ENCODE results near the gene RANBP2.

The RANBP2 gene

DNA sequence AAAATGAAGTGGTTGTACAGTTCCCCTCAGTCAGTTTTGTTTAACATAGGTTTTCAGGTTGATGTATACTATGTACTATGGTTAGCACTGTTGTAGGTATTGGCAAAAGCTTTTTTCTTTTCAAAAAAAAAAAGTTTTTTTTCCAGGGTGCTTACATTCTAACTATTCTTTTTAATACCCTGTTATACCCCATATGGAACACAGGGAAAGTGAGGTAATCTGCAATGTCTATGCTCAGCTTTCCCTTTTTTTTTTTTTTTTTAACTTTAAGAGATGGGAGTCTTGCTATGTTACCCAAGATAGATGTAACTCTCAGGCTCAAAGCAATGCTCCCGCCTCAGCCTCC, 66.7 kb downstream of the RANBP2 start:
- DNase-seq = no peak

DNA sequence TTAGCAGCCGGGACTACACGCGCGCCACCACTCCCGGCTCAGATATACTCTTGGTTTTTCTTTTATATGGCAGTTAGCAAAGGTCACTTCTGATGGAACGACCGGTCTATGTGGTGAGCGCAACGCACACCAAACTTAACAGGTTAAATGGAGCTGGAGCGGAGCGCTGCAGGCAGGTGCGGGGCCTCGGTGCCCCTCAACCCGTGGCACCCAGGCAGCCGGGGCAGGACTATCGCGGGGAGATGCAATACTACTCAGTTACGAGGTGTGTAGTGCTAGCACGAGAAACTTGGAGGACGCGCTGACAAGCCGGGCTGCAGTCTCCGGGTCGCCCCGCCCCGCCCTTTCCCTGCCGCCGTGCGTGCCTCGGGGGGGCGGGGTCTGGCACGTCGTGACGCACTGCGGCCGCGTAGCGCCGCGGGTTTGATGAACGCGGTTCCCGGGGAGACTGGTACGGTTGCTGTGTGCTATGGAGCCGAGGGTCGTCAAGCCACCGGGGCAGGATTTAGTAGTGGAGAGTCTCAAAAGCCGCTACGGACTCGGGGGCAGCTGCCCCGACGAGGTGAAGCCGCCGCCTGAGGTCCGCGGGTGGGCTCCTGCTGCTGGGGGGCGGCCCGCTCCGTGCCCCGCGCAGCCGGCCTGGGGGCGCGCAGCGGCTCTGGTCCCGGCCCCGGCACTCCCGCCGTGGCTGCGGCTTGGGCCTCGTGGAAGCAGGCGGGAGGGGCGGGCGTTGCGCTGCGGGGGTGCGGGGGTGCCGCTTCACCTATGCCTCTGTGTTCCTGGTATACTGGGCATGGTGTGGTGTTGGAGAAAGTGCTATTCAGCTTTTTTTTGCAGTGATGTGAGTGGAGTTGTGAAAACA, 67.3 kb downstream of the RANBP2 start, which contains the start of gene CCDC138:
TSS of gene CCDC138 (plus strand) at position 418 of the 862 bp plus-strand sequence. CDS start at position 470, 52 bp downstream.
- DNase-seq = peak; percentile 88

DNA sequence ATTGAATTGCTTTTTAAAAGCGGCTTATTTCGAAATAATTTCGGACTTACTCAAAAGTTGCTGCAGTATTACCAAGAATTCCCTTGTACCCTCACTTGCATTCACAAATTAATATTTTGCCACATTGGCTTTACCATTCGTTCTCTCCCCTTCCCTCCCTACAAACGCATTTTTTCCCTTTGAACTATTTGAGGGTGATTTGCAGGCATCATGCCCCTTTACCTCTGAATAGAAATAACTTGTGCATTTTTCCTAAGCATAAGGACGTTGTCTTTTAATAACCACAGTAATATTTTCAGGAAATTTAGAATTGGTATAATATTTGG, 67.9 kb downstream of the RANBP2 start:
- no peak for DNase-seq

DNA sequence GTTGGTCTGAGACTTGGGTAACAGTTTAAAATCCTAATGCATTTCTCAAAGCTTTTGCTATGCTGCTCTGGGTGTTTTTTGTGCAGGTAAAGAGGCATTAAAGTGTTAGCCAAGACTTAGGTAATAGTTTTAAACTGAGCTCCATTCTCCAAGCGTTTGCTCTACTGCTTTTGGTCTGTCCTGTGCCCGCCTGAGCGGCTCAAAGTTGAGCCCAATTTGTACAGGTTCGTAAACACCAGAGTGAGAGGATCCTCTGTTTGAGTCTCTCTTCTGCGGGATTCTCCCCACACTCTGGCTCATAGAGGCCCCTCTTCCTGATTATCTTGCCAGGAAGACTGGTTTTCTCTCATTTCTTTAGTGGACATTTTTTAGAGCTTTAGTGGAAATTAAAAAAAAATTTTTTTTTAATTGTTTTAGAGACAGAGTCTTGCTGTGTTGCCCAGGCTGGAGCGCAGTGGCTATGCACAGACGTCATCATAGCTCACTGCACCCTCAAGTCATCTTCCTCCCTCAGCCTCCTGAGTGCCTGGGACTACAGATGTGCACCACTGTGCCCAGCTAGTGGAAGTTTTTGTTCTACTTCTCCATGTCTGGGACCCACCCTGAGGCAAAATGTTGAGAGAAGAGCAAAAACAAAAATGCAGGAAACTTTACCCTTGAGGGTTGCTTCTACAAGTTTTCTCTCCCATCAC, 83.9 kb downstream of the RANBP2 start:
- DNase-seq = no peak

DNA sequence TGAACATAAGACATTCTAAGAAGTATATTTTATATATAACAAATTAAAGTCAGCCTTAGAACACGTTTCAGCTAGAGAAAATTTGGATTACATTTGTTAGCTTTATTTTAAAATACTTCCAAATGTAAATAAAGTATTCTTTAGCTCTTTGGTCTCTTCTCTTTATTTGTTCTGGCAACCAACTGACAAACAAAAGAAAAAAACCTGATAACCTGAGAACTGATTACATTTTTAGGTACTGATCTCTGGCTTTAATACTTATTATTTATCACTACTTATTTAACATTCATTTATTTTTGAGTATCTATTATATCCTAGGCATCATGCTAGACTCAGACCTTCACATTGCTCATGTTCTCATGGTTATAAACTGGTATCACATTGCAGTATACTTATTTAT, 85.8 kb downstream of the RANBP2 start:
- DNase-seq = no peak

DNA sequence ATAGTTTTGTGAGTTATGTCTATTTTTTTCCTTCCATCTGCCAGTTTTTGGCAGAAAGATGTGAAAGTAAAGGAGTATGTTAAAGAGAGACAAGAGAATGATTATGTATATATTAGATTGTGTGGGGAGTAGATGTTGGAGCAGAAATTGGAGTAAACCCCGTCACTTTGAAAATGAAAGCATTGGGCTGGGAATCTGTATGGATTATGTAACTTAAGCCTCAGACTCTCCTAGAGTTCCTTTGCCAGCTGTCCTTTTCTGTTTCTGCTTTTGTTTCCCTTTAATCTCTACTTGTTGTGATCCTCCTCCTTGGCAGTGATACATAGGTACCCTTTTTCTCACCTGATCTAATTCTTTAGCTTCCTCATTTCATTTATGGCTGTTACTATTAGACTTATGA, 86.5 kb downstream of the RANBP2 start:
- DNase-seq = peak; percentile 52

DNA sequence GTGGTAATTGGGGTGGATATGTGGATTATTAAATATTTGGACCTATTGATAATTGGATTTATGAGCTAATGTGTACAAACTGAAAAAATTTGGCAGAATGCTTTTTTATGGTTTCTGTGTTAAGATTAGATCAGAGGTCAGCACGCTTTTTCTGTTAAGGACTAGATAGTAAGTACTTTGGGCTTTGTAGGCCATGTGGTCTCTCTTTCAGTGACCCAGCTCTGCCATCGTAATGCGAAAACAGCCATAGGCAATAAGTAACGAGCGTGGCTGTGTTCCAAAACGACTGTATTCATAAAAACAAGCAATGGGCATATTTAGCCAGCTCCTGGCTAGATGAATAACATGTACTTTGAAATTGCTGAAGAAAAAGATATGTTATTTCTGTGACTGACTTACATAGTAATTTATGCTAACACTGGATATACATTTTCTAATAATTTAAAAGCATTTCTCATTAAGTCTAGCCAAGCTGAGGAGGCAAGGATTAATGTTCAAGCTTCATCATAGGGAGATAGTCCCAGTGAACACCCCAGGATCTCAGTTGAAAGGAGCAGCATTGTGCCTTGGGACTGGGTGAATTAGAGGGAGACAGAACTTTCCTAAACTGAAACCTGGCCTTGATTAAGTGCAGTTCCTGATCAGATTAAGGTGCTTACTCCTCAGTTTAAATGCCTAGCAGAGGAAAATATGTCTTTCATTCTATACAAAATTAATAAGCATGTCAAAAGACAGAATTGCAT, 87.3 kb downstream of the RANBP2 start:
- DNase-seq = no peak

DNA sequence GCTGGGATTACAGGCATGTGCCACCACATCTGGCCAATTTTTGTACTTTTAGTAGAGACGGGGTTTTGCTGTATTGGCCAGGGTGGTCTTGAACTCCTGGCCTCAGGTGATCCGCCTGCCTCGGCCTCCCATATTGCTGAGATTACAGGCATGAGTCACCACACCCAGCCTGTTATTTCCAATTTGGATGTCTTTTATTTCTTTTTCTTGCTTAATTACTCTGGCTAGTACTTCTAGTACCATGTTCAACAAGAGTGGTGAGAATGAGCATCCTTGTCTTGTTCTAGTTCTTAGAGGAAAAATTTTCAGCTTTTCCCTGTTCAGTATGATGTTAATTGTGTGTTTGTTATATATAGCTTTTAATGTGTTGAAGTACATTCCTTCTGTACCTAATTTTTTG, 90.7 kb downstream of the RANBP2 start:
- no peak for DNase-seq

DNA sequence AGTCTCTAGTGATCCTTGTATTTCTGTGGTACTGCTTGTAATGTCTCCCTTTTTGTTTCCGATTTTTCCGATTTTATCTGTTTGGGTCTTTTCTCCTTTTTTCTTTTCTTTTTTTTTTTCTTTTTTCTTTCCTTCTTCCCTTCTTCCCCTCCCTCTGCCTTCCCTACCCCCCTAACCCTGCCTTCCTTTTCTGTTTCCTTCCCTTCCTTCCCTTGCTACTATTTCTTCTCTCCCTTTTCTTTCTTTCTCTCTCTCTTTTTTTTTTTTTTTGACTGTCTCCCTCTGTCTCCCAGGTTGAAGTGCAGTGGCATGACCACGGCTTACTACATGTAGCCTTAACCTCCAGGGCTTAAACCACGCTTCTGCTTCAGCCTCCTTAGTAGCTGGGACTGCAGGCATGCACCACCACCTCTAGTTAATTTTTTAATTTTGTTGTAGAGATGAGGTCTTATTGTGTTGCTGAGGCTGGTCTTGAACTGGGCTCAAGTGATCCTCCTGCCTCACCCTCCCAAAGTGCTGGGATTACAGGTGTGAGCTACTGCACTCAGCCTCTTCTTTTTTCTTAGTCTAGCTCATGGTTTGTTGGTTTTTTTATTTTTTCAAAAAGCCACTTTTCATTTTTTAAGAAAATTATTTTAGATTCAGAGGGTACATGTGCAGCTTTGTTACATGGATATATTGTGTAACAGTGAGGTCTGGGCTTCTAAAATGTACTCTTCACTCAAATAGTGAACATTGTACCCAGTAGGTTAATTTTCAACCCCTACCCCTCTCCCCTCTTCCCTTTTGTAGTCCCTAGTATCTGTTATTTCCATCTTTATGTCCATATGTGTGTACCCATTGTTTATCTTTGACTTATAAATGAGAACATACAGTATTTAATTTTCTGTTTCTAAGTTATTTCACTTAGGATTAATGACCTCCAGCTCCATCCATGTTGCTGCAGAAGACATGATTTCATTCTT, 92.0 kb downstream of the RANBP2 start:
- no peak for DNase-seq

DNA sequence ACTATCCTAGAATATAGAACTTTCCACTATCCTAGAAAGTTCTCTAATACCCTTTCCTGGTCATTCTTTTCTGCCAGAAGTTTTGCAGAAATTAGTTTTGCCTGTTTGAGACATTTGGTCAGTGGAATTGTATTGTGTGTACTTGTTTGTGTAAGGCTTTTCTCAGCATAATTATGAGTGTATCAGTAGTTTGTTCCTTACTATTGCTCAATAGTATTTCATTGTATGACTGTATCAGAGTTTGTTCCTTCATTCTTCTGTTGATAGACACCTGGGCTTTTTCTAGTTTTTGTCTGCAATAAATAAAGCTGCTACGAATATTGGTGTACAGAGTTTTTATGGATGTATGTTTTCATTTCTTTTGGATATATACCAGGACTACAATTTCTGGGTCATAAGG, 94.5 kb downstream of the RANBP2 start:
- DNase-seq = no peak

DNA sequence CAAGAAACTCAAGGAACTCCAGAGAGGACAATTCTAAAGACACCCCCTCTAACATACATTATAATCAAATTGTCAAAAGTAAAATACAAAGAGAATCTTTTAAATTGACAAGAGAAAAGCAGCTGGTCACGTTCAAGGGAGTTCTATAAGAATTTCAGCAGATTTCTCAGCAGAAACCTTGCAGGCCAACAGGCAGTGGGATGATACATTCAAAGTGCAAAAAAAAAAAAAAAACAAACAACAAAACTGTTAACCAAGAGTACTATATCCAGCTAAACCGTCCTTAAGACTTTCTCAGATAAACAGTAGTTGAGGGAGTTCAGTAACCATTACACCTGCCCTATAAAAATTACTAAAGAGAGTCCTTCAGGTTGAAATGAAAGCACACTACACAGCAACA, 101.2 kb downstream of the RANBP2 start:
- no peak for DNase-seq

DNA sequence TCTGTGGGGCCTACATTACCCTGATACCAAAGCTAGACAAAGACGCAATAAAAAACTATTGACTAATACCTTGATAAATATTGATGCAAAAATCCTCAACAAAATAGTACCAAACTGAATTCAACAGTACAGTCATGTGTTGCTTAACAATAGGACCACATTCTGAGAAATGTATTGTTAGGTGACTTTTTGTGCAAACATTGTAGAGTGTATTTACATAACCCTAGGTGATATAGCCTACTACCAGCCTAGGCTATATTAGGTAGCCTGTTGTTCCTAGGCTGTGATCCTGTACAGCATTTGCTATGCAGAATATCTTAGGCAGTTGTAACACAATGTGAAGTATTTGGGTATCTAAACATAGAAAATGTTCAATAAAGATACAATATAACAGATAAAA, 104.0 kb downstream of the RANBP2 start:
- DNase-seq = no peak

DNA sequence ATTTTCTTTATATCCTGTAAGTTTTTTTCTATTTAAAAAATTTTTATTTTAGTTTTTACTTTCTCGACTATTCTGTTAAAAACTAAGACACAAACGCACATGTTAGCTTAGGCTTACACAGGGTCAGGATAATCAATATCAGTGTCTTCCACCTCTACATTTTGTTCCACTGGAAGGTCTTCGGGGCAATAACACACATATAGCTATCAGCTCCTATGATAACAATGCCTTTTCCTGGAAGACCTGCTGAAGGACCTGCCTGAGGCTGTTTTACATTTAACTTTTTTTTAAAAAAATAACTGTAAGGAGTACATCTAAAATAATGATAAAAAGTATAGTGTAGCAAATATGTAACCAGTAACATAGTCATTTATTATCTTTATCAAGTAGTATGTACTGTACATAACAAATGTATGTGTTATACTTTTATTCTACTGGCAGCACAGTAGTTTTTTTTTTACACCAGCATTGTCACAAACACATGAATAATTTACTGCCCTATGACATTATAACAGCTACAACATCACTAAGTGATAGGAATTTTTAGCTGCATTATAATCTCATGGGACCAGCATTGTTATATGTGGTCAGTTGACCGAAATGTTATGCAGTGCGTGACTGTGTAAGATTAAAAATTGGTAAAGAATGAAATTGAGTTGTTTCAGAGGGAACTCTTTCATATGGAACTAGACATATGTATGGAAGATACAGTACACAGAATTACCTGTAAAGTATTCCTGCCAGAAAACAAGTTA, 105.2 kb downstream of the RANBP2 start:
- no peak for DNase-seq

DNA sequence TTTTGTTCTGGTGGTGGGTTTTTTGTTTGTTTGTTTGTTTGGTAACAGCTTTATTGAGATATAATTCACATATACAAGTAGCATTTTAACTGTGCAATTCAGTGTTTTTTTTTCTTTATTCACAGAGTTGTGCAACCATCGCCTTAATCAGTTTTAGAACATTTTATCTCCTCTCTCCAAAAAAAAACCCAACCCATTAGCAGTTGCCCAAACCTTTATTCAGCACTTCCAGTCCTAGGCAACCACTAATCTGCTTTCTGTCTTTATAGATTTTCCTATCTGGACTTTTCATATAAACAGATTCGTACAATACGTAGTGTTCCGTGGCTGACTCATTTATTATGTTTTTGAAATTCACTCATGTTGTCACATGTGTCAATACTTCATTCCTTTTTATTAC, 106.0 kb downstream of the RANBP2 start:
- no peak for DNase-seq

DNA sequence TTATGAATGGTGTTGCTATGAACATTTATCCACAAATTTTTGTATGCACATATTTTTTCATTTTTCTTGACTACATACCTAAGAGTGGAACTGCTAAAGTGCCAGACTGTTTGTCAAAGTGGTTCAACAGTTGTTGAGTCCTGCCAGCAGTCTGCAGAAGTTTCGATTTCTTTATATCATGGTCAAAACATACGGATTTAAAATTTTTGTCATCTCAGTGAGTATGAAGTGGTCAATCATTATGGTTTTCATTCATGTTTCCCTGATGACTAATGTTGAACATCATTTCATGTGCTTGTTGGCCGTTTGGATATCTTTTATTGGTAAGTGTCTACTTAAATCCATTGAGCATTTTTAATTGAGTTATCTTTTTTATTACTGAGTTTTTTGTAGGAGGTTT, 106.5 kb downstream of the RANBP2 start:
- DNase-seq = no peak

DNA sequence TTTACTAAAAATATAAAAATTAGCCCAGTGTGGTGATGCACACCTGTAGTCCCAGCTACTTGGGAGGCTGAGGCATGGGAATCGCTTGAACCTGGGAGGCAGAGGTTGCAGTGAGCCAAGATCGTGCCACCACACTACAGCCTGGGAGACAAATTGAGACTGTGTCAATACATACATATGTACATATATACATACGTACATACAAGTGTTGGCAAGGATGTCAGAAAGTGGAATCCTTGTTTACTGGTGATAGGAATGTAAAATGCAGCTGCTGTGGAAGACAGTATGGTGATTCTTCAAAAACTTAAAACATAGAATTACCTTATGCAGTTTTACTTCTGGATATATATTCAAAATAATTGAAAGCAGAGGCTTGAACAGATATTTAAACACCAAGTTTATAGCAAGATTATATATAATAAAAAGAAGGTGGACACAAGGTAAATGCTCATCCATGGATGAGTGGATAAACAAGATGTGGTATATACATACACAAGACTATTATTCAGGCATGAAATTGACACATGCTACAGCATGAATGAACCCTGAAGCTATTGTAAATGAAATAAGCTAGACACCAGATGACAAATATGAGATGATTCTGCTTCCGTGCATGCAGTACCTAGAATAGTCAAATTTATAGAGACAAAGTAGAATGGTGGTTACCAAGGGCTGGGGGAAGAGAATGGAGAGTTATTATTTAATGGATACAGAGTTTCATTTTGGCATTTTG, 110.5 kb downstream of the RANBP2 start:
- peak; percentile 66 for DNase-seq

DNA sequence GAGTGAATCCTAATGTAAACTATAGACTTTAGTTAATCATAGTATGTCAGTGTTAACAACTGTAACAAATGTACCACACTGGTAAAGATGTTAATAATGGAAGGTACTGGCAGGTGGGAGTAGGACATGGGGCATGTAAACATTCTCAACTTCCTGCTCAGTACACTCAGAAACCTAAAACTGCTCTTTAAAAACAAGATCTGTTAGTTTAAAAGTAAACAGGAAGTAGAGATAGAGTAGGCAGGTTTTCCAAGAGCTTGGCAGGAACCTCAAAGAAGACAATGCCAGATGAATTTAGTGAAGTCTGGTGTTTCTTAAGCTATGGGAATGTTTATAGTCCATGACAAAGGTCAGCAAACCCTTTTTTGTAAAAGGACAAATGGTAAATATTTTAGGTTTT, 113.9 kb downstream of the RANBP2 start:
- no peak for DNase-seq

DNA sequence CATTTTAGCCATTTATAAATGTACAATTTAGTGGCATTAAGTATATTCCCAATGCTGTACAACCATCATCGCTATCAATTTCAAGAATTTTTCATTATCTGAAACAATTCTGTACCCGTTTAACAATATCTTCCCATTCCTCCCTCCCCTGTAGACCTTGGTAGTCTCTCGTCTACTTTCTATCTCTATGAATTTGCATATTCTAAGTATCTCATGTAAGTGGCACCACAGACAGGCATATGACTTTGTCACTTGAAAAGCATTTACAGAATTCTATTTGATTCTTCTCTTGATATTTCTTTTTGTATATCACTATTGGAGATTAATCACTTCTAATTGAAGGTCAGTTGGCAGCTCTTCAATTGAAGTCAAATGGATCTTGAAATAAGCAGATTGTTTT, 115.3 kb downstream of the RANBP2 start:
- no peak for DNase-seq

DNA sequence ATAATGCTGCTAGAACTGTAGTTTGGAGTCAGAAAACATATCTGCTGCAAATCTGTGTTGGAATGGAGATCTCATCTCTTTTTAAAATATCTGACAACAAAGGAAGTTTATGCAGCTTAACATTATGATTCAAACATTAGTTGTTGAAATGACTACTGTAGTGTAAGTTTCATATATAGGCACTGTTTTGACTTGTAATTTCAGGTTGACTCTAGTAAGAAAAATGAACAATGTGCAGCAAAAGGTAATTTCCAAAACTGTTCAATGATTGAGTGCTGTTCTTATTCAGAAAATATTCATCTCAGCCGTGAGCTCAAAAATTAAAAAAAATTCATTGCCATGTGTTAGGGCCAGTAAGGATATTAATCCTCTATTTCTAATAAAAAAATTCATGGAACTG, 115.8 kb downstream of the RANBP2 start:
- no peak for DNase-seq

Measured in NCI-H2171 treated with DMSO at 0.1 percent for 48 hours (cell line).